ENCODE measurements around the gene ZNF880. TPM values are rescaled to one million over a fixed set of nuclear protein-coding genes. Genes with fewer than 3 reads are reported as not detected.

The ZNF880 gene
- total and polyA plus RNA-seq, 2 of the 8 experiments (the other 6 are each of a cell fraction or from before 2014, with no cell fraction given), result 11.4 to 25.9 TPM

DNA sequence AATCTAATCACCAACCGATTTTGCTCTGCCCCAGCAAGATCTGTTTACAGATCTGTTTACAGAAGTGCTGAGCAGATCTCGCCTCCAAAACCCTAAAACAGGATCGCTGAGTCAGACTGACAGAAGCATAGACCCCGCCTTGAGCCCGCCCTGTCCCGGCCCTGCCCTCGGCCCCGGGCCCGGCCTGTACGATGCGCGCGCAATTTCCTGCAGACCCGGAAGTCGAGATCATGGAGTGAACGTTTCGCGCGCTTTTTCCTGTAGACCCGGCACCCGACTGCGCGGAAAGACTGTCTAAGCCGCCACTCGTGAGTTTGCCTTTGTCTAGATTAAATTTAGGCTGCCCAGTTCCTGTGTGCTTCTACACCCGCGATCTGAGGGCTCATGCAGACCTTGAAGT, 59.2 kb downstream of the ZNF880 start, which contains the start of gene ZNF534:
Gene ZNF534 (plus strand): TSS at position 212 of the 400 bp plus-strand sequence. CDS start 2,327 bp downstream, outside the sequence.
- no peak within 1 kb of the TSS for H4K8ac ChIP-seq (ENCODE audit: extremely low read depth, insufficient read depth, low read length)
- no peaks in the 10 kb centered on the region for H3K4me1 ChIP-seq (replicated peaks in 1 of 4; ENCODE audit: control insufficient read depth in 3 of 4, insufficient read depth in 4 of 4, low read length in 3 of 4)
- no peaks in the 10 kb centered on the region for H3K36me3 ChIP-seq (ENCODE audit: control insufficient read depth in 2 of 4, insufficient read depth in 4 of 4, low read length in 3 of 4)
- no peak for FAIRE-seq
- no peak within 1 kb of the TSS for H2BK15ac ChIP-seq (ENCODE audit: low read length)
- no peak within 1 kb of the TSS for H3K23ac ChIP-seq (ENCODE audit: insufficient read length)
- no peaks in the 10 kb centered on the region for H3K79me1 ChIP-seq (ENCODE audit: low read depth, low read length)
- no peak within 1 kb of the TSS for H3K4ac ChIP-seq (replicated peaks; ENCODE audit: insufficient read length, low read depth, low read length)
- ChIA-PET POLR2A (ENCODE audit: partially characterized antibody) (no interaction called here), CTCF (ENCODE audit: partially characterized antibody) (no interaction called here)
- H3K4me2 ChIP-seq (ENCODE audit: insufficient read depth in 1 of 2, low read depth in 2 of 2, low read length in 2 of 2), result no peak within 1 kb of the TSS
- no peak within 1 kb of the TSS for H3K14ac ChIP-seq (ENCODE audit: insufficient read length)
- H3K9ac ChIP-seq (replicated peaks in 1 of 4; ENCODE audit: extremely low read depth in 1 of 4, low read depth in 3 of 4, low read length in 3 of 4), result no peak within 1 kb of the TSS
- no peak within 1 kb of the TSS for H3K18ac ChIP-seq (ENCODE audit: extremely low read depth, low read length)
- H3K9me3 ChIP-seq (ENCODE audit: insufficient read depth in 2 of 2, low read depth in 1 of 2, low read length in 1 of 2), result peaks cover 34 to 62% of the 10 kb centered on the region in 2 experiments
- DNase-seq (ENCODE audit: low read depth in 1 of 2, low spot score in 2 of 2), result no peak
- 98% methylated on average over 21 of the region's 27 CpGs; no CpG with 5 or more reads in 1 of the 2 experiments for WGBS, 2 experiments (ENCODE audit: extremely low coverage in 1 of 2, insufficient coverage in 1 of 2, insufficient read length in 1 of 2, insufficient replicate concordance in 2 of 2, low coverage in 1 of 2, low lambda C conversion rate in 2 of 2, missing lambda C conversion rate in 1 of 2)
- H4K20me1 ChIP-seq (replicated peaks in 1 of 2; ENCODE audit: control insufficient read depth in 1 of 2, insufficient read depth in 2 of 2, low read length in 2 of 2), result no peaks in the 10 kb centered on the region
- no peak within 1 kb of the TSS for H3K4me3 ChIP-seq (ENCODE audit: extremely low read depth in 1 of 4, insufficient read depth in 2 of 4, low read depth in 3 of 4, low read length in 4 of 4)
- H3K56ac ChIP-seq (replicated peaks; ENCODE audit: insufficient read length, low read depth, low read length), result no peak within 1 kb of the TSS
- H3K79me2 ChIP-seq (ENCODE audit: control insufficient read depth in 1 of 2, insufficient read depth in 2 of 2, low read length in 2 of 2), result no peaks in the 10 kb centered on the region
- no peak within 1 kb of the TSS for H2AFZ ChIP-seq (ENCODE audit: low read length)
- H2BK5ac ChIP-seq (ENCODE audit: low read depth, low read length), result no peak within 1 kb of the TSS
- no peaks in the 10 kb centered on the region for H3K23me2 ChIP-seq (ENCODE audit: low read depth, low read length)
- no peak within 1 kb of the TSS for H2BK120ac ChIP-seq (replicated peaks; ENCODE audit: low read depth, low read length)
- no peak within 1 kb of the TSS for H3K27ac ChIP-seq (ENCODE audit: low read depth, low read length)
- H2AK5ac ChIP-seq (ENCODE audit: low read depth, low read length), result no peak within 1 kb of the TSS
- no peak within 1 kb of the TSS for H4K5ac ChIP-seq (ENCODE audit: insufficient read length, low read depth, low read length)
- H4K91ac ChIP-seq (replicated peaks; ENCODE audit: insufficient read length, low read length), result no peak within 1 kb of the TSS
- H2BK20ac ChIP-seq (ENCODE audit: low read length), result no peak within 1 kb of the TSS
- no peak within 1 kb of the TSS for H2BK12ac ChIP-seq (ENCODE audit: low read depth, low read length)
- no peaks in the 10 kb centered on the region for H3K27me3 ChIP-seq (replicated peaks in 1 of 4; ENCODE audit: control insufficient read depth in 3 of 4, extremely low read depth in 1 of 4, insufficient read depth in 3 of 4, low read length in 3 of 4)
- TF ChIP-seq, protein P1, sequence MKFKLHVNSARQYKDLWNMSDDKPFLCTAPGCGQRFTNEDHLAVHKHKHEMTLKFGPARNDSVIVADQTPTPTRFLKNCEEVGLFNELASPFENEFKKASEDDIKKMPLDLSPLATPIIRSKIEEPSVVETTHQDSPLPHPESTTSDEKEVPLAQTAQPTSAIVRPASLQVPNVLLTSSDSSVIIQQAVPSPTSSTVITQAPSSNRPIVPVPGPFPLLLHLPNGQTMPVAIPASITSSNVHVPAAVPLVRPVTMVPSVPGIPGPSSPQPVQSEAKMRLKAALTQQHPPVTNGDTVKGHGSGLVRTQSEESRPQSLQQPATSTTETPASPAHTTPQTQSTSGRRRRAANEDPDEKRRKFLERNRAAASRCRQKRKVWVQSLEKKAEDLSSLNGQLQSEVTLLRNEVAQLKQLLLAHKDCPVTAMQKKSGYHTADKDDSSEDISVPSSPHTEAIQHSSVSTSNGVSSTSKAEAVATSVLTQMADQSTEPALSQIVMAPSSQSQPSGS (IDR thresholded peaks at IDR 0.05; ENCODE audit: low read length), result no peak
- TF ChIP-seq POLR2AphosphoS5 (IDR thresholded peaks at IDR 0.05; ENCODE audit: low read depth, low read length) (no peak), KDM4A (IDR thresholded peaks at IDR 0.05; ENCODE audit: low read depth, low read length, severe bottlenecking) (no peak), GABPA (IDR thresholded peaks at IDR 0.05; ENCODE audit: borderline replicate concordance, insufficient read depth, low read length) (no peak), TCF12 (IDR thresholded peaks at IDR 0.05; ENCODE audit: low read depth, low read length) (no peak), CHD2 (IDR thresholded peaks at IDR 0.05; ENCODE audit: low read length) (no peak), KDM1A (IDR thresholded peaks at IDR 0.05; ENCODE audit: borderline replicate concordance, low read length) (no peak), RNF2 (IDR thresholded peaks at IDR 0.05; ENCODE audit: borderline replicate concordance, low read depth, low read length, missing control alignments, poor library complexity, severe bottlenecking) (no peak), EGR1 (IDR thresholded peaks at IDR 0.05; ENCODE audit: borderline replicate concordance, low read depth, low read length) (no peak), SAP30 (IDR thresholded peaks at IDR 0.05; ENCODE audit: insufficient read depth, insufficient replicate concordance, low read length) (no peak), POU5F1 (IDR thresholded peaks at IDR 0.05; ENCODE audit: low read depth, low read length) (no peak)
- TF ChIP-seq, protein P2, sequence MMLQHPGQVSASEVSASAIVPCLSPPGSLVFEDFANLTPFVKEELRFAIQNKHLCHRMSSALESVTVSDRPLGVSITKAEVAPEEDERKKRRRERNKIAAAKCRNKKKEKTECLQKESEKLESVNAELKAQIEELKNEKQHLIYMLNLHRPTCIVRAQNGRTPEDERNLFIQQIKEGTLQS (IDR thresholded peaks at IDR 0.05; ENCODE audit: insufficient read depth, low read depth, low read length), result no peak

All from H1 (cell line).